GM21529 (cell line): ENCODE measurements around the gene CDC25B.

Experiments
- ATAC-seq: cut with Tn5 transposase; IDR thresholded peaks from one replicate; pipeline ENCODE4 v1.9.1; 2021; ENCODE audit not compliant: unreplicated experiment

CDC25B gene

GRCh38 chr20:3795511-3796468 is at the start of gene CDC25B:
Gene CDC25B, plus strand, starts transcription at chr20:3796310. Its CDS starts 222 bp downstream, at chr20:3796532.
- peak; percentile 70 for ATAC-seq

DNA sequence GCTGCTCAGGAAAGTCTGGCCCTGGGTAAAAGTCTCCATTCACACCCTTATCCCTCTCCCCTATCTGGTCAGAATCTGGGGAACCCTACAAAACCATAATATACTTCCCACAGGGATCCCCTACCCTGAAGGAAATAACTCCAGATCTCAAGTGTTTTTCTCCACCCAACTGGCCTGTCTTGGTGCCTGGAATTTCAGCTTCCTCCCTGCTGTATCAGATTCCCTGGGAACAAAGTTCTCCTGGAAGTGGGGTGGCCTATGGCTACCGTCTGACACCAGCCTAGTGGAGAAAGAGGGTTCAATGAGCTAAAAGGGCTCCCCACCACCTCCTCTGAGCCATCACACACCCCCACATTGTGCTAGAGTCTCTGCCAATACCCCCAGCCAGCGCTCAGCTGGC is 48.6 kb upstream of the CDC25B start:
- ATAC-seq = no peak

DNA sequence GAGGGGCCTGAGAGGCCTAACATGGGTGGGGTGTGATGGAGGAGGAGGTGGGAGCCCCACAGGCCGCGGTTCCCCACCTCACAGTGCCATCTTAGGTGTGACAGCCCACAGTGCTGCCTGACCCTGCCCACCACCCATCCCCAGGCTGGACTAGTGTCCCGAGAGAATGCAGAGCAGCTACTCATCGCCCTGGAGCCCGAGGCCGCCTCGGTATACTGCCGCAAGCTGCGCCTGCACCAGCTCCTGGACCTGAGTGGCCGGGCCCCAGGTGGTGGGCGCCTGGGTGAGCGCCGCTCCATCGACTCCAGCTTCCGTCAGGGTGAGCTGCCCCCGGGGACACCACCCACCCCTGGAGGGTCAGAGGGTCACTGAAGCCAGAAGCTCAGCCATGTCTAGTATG is 48.0 kb upstream of the CDC25B start:
- no peak for ATAC-seq

GRCh38 chr20:3749087-3749688 is 46.9 kb upstream of the CDC25B start:
- no peak for ATAC-seq

GRCh38 chr20:3749689-3750531 is 46.2 kb upstream of the CDC25B start:
- no peak for ATAC-seq

DNA sequence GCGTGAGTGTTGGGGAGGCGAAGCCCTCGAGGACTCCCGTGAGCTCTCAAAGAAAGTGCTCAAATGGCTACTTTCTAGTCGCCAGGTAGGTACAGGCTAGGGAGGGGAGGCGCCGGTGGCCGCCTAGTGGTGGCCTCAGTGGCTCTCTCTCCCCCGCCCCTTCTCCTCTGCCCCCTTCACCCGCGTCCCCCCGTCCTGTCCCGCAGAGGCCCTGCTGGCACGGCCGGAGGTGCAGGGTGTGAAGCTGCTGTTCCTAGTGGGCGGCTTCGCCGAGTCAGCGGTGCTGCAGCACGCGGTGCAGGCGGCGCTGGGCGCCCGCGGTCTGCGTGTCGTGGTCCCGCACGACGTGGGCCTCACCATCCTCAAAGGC is 44.8 kb upstream of the CDC25B start:
- no peak for ATAC-seq

- ATAC-seq = no peak
Observed at GRCh38 chr20:3751675-3752385, 44.3 kb upstream of the CDC25B start.

GRCh38 chr20:3752386-3752759 is 43.7 kb upstream of the CDC25B start:
- no peak for ATAC-seq

GRCh38 chr20:3753098-3753497 is 43.0 kb upstream of the CDC25B start:
- ATAC-seq = no peak

DNA sequence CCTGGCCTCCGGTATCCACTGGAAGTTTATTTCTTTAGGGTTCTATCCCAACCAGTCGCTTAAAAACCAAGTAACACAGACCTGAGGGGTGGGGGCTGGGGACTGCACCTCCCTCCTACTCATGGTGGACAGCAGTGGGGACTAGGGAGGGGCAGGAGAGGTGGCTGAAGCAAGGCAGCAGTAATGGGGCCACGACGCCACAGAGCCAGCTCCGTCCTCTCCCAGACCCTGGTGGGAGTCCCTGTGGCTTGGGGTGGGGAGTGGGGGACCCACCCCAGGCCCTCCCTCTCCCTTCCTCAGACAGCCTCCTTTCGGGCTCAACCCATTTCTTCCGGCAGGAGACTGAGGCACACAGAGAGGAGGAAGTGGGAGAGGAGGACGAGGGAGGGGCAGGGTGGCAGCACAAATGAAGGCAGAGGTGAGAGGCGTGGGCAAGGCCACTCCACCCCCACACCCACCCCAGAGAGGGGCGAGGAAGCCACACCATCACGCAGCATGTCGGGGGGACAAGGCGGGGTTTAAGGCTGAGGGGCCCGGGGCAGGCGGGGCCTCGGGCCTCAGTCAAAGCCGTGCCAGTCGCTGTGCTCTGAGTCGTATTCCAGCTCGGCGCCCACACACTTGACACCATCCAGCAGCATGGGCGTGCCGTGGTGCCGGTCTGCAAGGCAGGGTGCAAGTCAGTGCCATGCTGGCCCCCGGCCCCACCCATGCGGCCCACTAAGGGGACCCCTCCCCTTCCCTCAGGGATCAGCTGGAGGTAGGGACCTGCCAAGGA is 42.4 kb upstream of the CDC25B start:
- no peak for ATAC-seq

GRCh38 chr20:3754276-3754630 is 41.9 kb upstream of the CDC25B start:
- ATAC-seq = no peak

DNA sequence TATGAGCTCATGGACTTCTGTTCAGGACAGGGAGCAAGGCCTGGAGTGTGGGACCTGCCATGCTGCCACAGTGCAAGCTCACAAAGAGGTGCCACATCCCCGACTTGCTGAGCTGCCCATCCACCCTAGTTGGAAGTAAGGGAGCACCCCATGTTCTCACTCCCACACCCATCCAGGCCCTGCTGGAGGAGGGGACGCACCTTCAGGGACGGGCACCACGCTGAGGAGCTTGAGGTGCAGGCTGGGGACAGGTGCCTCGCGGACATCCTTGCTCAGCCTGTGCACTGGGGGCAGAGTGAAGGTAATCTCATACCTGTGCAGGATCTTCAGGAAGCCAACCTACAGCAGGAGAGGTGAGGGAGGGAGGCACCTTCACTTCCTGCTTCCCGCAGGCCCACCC is 40.8 kb upstream of the CDC25B start:
- no peak for ATAC-seq

DNA sequence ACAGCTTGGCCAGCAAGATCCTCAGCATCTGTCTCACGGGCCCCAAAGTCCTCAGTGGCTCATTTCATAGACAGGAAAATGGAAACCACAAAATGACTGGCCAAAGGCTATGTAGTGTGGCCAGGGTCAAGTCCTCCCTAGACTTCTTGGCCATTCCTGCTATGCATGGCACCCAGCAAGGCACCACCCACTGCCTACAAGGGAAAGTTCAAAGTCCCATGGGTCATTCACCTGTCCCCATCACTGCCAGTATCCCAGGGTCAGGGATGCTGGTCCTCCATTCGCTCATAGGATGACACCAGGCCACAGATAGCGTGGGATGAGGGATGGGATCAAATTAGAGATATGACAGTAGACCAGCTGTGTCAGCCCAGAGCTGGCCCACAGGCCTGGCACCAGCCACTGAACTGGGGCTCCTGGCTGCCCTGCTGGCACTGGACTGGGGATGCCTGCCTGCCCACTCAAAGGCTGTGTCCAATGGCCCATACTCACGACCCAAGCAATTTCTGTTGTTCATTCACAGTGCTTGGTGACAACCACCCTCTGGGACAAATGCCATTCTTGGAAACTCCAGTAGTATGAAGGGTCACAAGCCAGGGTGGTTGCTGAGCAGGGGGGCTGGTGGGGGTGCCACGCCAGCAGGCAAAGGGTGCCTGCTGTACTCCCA is 40.2 kb upstream of the CDC25B start:
- ATAC-seq = no peak

GRCh38 chr20:3757268-3757667 is 38.8 kb upstream of the CDC25B start:
- no peak for ATAC-seq

DNA sequence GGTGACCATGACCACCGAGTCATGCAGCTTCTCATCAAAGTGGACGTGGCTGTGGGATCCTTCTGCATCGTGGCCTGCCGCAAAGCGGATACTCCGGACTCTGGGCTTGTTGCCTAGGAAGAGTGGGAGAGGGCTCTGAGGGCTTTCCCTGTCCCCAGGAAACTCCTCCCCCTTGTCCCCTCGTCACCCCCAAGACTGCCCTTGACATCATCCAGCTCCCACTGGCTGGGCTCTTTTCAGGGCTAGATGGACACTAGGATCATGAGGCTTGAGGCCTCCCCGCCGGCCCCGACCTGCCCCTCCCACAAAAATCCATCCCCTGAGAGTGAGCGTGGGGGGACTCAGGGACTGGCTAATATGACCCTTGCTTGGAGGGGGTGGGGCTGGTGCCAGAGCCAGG is 37.5 kb upstream of the CDC25B start:
- no peak for ATAC-seq

DNA sequence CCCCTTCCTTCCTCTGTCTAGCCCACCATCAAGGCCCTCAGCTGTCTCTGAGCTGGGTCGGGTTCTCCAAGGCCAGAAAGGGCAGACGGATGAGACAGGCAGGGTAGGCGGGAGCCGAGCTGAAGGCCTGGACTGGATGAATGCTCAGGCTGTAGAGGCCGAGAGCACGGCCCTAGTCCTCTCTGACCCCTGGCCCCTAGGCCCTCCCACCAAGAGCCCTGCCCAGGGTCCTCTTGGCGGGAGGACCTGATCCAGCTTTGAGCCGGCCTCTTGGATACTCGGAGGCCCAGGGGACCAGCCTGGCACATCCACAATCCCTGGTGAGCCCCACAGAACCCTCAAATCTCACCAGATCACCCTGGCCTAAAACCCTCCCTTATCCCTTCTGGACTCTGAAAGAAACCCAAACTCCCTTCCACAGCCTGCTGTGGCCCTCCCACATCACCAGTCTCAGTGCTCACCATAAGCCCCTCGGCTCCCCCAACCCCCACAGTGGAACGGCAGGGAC is 36.7 kb upstream of the CDC25B start:
- no peak for ATAC-seq

- ATAC-seq = no peak
Observed at GRCh38 chr20:3759884-3760283, 36.2 kb upstream of the CDC25B start.

DNA sequence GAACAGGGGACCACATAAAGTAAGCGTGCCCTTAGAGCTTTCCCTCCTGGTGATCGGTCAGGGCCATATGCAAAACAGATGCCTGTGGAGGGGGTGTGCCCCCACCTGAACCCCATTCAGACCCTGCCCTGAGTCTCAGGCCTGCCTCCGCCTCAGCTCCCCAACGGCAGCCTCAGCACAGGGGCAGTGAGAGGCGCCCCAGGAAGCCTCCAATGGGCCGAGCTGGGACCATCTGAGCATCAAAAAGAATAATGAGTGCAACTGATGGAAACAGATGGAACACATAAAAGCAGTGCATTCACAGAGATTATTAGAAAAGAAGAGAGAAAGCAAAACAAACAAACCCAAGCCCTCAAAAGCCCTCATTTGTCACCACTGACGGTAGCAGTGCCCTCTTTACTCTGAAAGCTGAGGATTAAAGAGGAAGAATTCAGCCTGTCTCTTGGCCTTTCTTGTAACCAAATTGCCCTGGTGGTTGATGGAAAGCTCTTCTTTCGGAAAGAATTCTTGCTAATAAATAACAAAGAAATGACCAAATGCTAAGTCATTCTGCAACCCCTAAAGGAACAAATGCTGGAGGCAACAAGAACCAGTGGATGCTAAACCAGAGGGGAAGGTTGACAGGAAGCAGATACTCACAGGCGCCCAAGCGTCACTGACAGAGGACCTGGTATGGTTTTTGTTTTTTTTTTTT is 35.3 kb upstream of the CDC25B start:
- no peak for ATAC-seq
